C4-2B (cell line): ENCODE data around the gene BCR.
A peak's percentile ranks its signal among the peaks of the same experiment; 100 is the strongest.

Source experiments
- H3K27ac ChIP-seq: fragments of 450-650 bp; 2 replicates; pipeline ENCODE4 v1.5.1; 2017
- CTCF ChIP-seq: fragments of 450-650 bp; conservative IDR thresholded peaks from 2 replicates; pipeline ENCODE4 v1.5.1; 2017; ENCODE audit warnings: mild to moderate bottlenecking
- ZFX ChIP-seq: fragments of 450-650 bp; IDR thresholded peaks from 2 replicates; pipeline ENCODE4 v1.6.1; 2017

BCR gene

DNA sequence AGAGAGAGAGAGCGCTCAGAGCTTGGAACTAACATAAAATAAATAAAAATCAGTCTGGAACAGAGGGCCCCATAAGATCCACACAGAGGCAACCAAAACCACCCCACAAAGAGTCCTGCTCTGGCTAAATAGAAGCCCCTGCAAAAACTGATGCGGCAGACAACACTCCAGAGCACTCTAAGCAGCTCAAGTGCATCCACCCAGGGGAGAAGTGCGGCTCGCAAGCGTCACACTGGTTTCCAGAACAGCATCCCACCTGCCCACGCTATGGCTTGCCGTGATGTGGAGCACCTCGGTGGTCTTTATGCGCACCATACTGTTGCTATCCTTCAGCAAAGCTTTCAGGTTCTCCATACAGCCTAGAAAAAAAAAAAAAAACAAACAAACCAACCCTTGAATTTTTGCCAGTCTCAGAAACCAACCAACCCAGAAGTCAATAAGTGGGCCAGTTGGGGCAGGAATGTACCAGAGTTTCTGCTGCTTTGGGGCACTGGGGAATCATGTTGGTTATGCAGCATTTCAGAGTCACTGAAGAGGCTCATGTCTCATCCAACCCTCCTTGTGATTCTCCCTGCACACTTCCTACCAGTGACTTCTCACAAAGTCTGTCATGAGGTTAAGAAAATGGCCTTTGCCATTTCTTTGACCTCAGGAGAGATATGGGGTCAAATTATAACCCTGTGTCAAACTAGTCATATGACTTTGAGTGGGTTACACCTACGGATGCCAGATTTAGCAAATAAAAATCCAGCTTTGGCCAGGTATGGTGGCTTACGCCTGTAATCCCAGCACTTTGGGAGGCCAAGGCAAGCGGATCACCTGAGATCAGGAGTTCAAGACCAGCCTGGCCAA is 41.5 kb upstream of the BCR start:
- H3K27ac ChIP-seq: no peak overlapping the region
- TF ChIP-seq CTCF: no peak
- TF ChIP-seq ZFX: no peak

DNA sequence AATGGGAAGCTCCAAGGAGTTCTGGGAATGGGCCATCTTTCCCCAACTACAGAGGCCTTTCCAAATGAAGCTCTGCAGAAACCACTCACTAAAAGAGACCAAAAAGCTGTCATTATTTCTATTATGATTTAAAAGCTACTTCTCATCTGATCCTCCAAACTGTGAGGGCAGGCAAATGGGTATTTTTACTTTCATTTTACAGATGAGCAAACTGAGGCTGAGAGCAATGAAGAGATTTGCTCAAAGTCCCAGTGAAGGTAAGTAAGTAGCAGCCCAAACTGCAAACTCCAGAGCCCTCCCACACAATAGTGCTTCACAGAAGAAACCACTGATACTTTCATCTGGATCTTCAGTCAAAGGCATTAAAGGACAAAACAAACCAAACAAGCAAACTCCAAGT is 39.9 kb upstream of the BCR start:
- H3K27ac ChIP-seq: no peak overlapping the region
- no peak for TF ChIP-seq ZFX
- no peak for TF ChIP-seq CTCF

DNA sequence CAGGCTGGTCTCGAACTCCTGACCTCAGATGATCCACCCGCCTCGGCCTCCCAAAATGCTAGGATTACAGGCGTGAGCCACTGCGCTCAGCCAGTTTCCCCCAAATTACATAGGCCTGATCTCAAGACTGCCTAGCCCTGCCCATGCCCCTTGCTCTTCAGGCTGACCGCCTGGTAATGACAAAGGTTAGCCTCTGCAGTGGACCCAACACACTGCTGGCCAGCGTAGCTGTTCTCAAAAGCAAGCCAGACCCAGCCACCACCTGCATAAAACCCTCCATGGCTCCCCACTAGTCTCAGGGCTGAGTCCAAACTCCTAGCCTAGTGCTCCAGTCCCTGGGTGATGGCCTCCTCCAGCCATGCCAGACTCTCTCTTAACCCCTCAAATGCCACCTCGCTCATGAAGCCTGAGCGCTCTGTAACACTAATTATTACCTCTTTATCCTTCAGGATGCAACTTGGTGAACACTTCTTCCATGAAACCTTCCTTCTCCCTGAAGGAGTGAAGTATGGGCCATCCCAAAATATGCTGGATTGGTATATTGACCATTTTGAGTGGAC is 37.7 kb upstream of the BCR start:
- peak overlapping the region; percentile 7; the same call in 1 of the 2 replicates for H3K27ac ChIP-seq
- TF ChIP-seq CTCF (no peak), ZFX (no peak)

DNA sequence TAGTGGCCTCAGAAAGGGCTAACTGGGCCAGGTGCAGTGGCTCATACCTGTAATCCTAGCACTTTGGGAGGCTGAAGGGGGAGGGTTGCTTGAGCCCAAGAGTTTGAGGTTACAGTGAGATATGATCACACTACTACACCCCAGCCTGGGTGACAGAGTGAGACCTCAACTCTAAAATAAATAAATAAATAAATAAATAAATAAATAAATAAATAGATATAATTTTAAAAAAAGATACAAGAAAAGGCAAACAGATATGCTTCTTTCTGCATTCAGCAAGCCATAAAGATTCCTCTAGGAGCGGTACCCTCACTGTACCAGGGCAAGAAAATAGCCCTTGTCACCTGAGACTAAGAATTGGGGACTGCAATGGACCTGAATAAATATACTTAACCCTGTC is 37.2 kb upstream of the BCR start:
- H3K27ac ChIP-seq: no peak overlapping the region
- no peak for TF ChIP-seq ZFX
- no peak for TF ChIP-seq CTCF

DNA sequence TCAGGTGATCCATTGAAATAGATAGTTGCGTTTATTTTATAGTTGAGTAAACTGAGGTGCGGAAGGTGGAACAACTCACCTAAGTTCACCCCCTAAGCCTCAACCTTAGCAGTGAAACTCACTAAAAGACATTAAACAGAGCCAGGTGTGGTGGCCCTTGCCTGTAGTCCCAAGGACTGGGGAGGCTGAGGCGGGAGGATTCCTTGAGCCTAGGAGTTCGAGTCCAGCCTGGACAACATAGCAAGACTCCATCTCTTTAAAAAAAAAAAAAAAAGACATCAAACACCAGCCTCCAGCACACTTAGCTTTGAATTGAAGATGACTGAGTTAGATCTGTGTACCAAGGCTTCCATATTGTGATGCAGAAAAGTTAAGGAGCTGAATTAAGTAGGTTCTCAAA is 35.9 kb upstream of the BCR start:
- H3K27ac ChIP-seq: no peak overlapping the region
- TF ChIP-seq ZFX (no peak), CTCF (no peak)

DNA sequence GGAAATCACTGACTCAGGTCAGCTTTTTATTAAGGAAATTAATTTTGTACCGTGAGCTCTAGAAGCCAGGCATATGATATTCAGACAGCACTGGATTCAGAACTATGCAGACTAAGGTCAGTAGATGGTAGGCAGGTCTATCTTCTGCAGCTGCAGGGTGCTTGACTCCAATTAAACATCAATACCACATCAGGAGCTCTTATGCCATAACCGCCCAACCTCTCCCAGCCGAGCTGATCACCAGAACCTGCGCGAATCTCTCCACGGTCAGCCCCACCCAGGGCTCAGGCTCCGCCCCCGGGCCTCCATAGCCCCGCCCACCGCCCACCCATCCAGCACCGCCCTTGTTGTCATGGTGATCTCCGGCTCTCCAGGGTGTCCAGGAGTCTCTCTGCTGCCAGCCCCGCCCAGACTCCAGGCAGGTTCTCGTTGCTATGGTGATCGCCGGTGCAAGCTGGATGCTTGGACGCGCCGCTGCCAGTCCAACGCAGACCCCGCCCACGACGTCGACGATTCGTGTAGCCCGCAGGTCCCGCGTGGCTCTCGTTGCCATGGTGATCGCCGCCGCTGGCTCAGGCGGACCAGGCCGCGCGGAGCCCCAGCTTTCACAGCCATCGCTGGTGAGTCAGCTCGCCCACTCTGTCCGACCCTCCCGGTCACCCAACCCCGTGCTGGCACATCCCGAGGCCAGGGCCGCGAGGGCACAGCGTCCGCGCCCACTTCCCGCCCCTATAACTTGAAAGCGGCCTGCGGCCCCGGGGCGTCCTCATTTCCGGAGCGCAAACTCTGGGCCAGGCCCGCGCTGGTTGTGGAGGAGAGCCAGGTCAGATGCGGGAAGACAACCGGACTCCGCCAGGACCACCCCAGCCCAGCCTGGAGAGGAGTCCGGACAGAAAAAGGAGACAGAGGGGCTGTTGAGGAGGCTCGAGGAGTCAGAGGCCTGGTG is 35.1 kb upstream of the BCR start, which contains the start of gene RAB36:
RAB36 (plus strand) TSS at position 546 of the 946 bp plus-strand sequence. CDS start 1,140 bp downstream, outside the sequence.
- H3K27ac ChIP-seq: peak within 1 kb of the TSS; percentile 80
- TF ChIP-seq ZFX (peak; percentile 89; the same call in 1 of the 2 replicates), CTCF (no peak)
